Sigmoid colon (tissue), 4 donors: ENCODE measurements around the gene COL4A3.

Experiments
- CTCF ChIP-seq, 4 experiments: fragments of 450-650 bp in 3 of 4; fragments of 200-600 bp in 1 of 4; IDR thresholded peaks; one replicate each; pipeline ENCODE4 v1.5.1; 2016 to 2019; ENCODE audit warnings: antibody characterized with exemption in 4 of 4, mild to moderate bottlenecking in 3 of 4, moderate library complexity in 2 of 4
- EP300 ChIP-seq, 4 donors: sonication (generic); formaldehyde crosslinking; IDR thresholded peaks; one replicate each; pipeline ENCODE4 v1.6.1; 2017; ENCODE audit warnings: antibody characterized with exemption in 4 of 4
- POLR2A ChIP-seq, 2 donors: fragments of 450-650 bp; IDR thresholded peaks; one replicate each; pipeline ENCODE4 v1.6.1; 2016; ENCODE audit warnings: antibody characterized with exemption in 2 of 2, mild to moderate bottlenecking in 2 of 2, moderate library complexity in 2 of 2
- POLR2AphosphoS5 ChIP-seq, 4 donors: sonication (generic); formaldehyde crosslinking; IDR thresholded peaks; one replicate each; pipeline ENCODE4 v1.6.1; 2017; ENCODE audit warnings: antibody characterized with exemption in 4 of 4

- TF ChIP-seq CTCF (IDR thresholded peaks at IDR 0.05) (no peak), EP300 (IDR thresholded peaks at IDR 0.05) (no peak), POLR2A (IDR thresholded peaks at IDR 0.05) (no peak), POLR2AphosphoS5 (IDR thresholded peaks at IDR 0.05) (no peak)
Observed at GRCh38 chr2:227267410-227268115, 103.1 kb downstream of the COL4A3 start.
